HepG2 (cell line): Measurements from ENCODE around the gene MCFD2. TPM values are rescaled to one million over a fixed set of nuclear protein-coding genes. Genes with fewer than 3 reads are reported as not detected.

Experiments
- CSRNP2 ChIP-seq: sonication (generic); formaldehyde crosslinking; conservative IDR thresholded peaks from 2 replicates; pipeline ENCODE4 v1.8.0; 2022; ENCODE audit warnings: low read depth, missing genetic modification reagents
- FOXA1 ChIP-seq, 2 experiments: fragments of 450-650 bp in 1 of 2; sonication (generic) in 1 of 2; formaldehyde crosslinking in 1 of 2; IDR thresholded peaks; 2 replicates each; pipeline versions ENCODE4 v1.4.0 to v1.6.1; 2016 to 2020; ENCODE audit warnings: missing genetic modification reagents in 1 of 2
- FOXP4 ChIP-seq: sonication (generic); formaldehyde crosslinking; IDR thresholded peaks from 2 replicates; pipeline ENCODE4 v1.4.0; 2020; ENCODE audit warnings: missing genetic modification reagents
- HDAC2 ChIP-seq: sonication (generic); formaldehyde crosslinking; IDR thresholded peaks from 2 replicates; pipeline ENCODE4 v1.4.0; 2020; ENCODE audit warnings: missing genetic modification reagents
- HNRNPH1 ChIP-seq: fragments of 200-400 bp; formaldehyde crosslinking; optimal IDR thresholded peaks from 2 replicates; pipeline ENCODE3; 2017; ENCODE audit warnings: mild to moderate bottlenecking, low read depth, low read length
- MYPOP ChIP-seq: sonication (generic); formaldehyde crosslinking; IDR thresholded peaks from 2 replicates; pipeline ENCODE4 v1.8.1; 2023; ENCODE audit warnings: mild to moderate bottlenecking, moderate library complexity, missing genetic modification reagents
- PCBP2 ChIP-seq: fragments of 200-400 bp; formaldehyde crosslinking; optimal IDR thresholded peaks from 2 replicates; pipeline ENCODE3; 2018; ENCODE audit warnings: low read length, low read depth; ENCODE audit not compliant: poor library complexity, severe bottlenecking
- PITX1 ChIP-seq: sonication (generic); formaldehyde crosslinking; IDR thresholded peaks from 2 replicates; pipeline ENCODE4 v1.5.1; 2020; ENCODE audit warnings: mild to moderate bottlenecking, missing genetic modification reagents
- POGZ ChIP-seq: sonication (generic); formaldehyde crosslinking; IDR thresholded peaks from 2 replicates; pipeline ENCODE4 v1.4.0; 2020; ENCODE audit warnings: mild to moderate bottlenecking, missing genetic modification reagents
- POLR2G ChIP-seq: fragments of 200-400 bp; formaldehyde crosslinking; IDR thresholded peaks from 2 replicates; pipeline ENCODE4 v1.6.1; 2018; ENCODE audit warnings: mild to moderate bottlenecking, low read depth, low read length, moderate library complexity
- SMARCE1 ChIP-seq: fragments of 450-650 bp; IDR thresholded peaks from 2 replicates; pipeline ENCODE4 v1.6.1; 2017; ENCODE audit warnings: borderline replicate concordance
- SOX5 ChIP-seq: IDR thresholded peaks from 2 replicates; pipeline ENCODE4 v1.6.1; 2016; ENCODE audit warnings: borderline replicate concordance
- SP2 ChIP-seq: sonication (generic); formaldehyde crosslinking; IDR thresholded peaks from 2 replicates; pipeline ENCODE4 v1.5.1; 2020; ENCODE audit warnings: mild to moderate bottlenecking, missing genetic modification reagents
- TEAD3 ChIP-seq: optimal IDR thresholded peaks from 2 replicates; pipeline ENCODE3; 2016; ENCODE audit warnings: borderline replicate concordance
- THAP7 ChIP-seq: sonication (generic); formaldehyde crosslinking; IDR thresholded peaks from 2 replicates; pipeline ENCODE4 v1.8.1; 2023; ENCODE audit warnings: mild to moderate bottlenecking, missing genetic modification reagents
- TOE1 ChIP-seq: sonication (generic); formaldehyde crosslinking; IDR thresholded peaks from 2 replicates; pipeline ENCODE4 v1.4.0; 2020; ENCODE audit warnings: mild to moderate bottlenecking, missing genetic modification reagents
- XRCC5 ChIP-seq: fragments of 200-400 bp; formaldehyde crosslinking; optimal IDR thresholded peaks from 2 replicates; pipeline ENCODE3; 2017; ENCODE audit warnings: mild to moderate bottlenecking, low read length
- ZBTB42 ChIP-seq: sonication (generic); formaldehyde crosslinking; IDR thresholded peaks from 2 replicates; pipeline ENCODE4 v1.5.0; 2020; ENCODE audit warnings: mild to moderate bottlenecking, missing genetic modification reagents
- ZNF225 ChIP-seq: sonication (generic); formaldehyde crosslinking; IDR thresholded peaks from 2 replicates; pipeline ENCODE4 v1.4.0; 2020; ENCODE audit warnings: mild to moderate bottlenecking, missing genetic modification reagents
- ZNF569 ChIP-seq: sonication (generic); formaldehyde crosslinking; IDR thresholded peaks from 2 replicates; pipeline ENCODE4 v1.5.0; 2020; ENCODE audit warnings: mild to moderate bottlenecking, missing genetic modification reagents, moderate library complexity, borderline replicate concordance
- ZNF652 ChIP-seq: IDR thresholded peaks from 2 replicates; pipeline ENCODE4 v1.6.1; 2016; ENCODE audit warnings: low read depth, borderline replicate concordance
- ZNF672 ChIP-seq: sonication (generic); formaldehyde crosslinking; IDR thresholded peaks from 2 replicates; pipeline ENCODE4 v1.8.1; 2022; ENCODE audit warnings: missing genetic modification reagents
- ZNF747 ChIP-seq: sonication (generic); formaldehyde crosslinking; IDR thresholded peaks from 2 replicates; pipeline ENCODE4 v1.8.1; 2023; ENCODE audit warnings: missing genetic modification reagents, mild to moderate bottlenecking, borderline replicate concordance
- polyA plus RNA-seq, 8 experiments: library from polyadenylated mRNA; depleted of rRNA in 3 of 8; stranded (reverse) in 7 of 8; unstranded in 1 of 8; fragments of >200 nt; fragmentation: Illumina TruSeq in 4 of 8; extraction: Trizol in 4 of 8; gene quantifications; 2 replicates each; pipeline versions ENCODE4 v1.2.1 to v1.2.3, GENCODE V29; 2011 to 2016; ENCODE audit warnings: low read depth in 4 of 8, missing spikeins in 1 of 8, mixed read lengths in 1 of 8; ENCODE audit not compliant: insufficient read depth in 1 of 8
- total RNA-seq, 5 experiments: library from RNA; depleted of rRNA; stranded (reverse); fragments of >200 nt; fragmentation: Illumina TruSeq; extraction: Trizol; gene quantifications; 2 replicates each; pipeline ENCODE4 v1.2.3, GENCODE V29; 2016; ENCODE audit warnings: low read depth in 1 of 5

Gene MCFD2
- total and polyA plus RNA-seq, 2 of the 13 experiments (the other 11 are each of a cell fraction or from before 2014, with no cell fraction given) = 183 to 232 TPM

GRCh38 chr2:46915811-46916630 lies 415 bp upstream of the MCFD2 start (continued):
- TF ChIP-seq CSRNP2 (CRISPR knock-in tag) = no peak
- peak; percentile 96 for TF ChIP-seq TOE1 (CRISPR knock-in tag)
- peak; percentile 10; the same call in 1 of the 2 replicates for TF ChIP-seq ZNF652
- peak; percentile 69 for TF ChIP-seq TEAD3 (CRISPR knock-in tag)
- TF ChIP-seq SMARCE1 = no peak
- no peak for TF ChIP-seq ZNF569 (CRISPR knock-in tag)
- no peak for TF ChIP-seq HNRNPH1
- peak; percentile 67; the same call in 1 of the 2 replicates for TF ChIP-seq SOX5 (CRISPR knock-in tag)
- TF ChIP-seq POGZ (CRISPR knock-in tag) = peak; percentile 79
- peak; percentile 94 for TF ChIP-seq MYPOP
- peak; percentile 75 for TF ChIP-seq FOXP4
- no peak for TF ChIP-seq FOXA1 (IDR thresholded peaks at IDR 0.05)
- no peak for TF ChIP-seq FOXA1 (CRISPR knock-in tag; IDR thresholded peaks at IDR 0.05)
- peak; percentile 38; the same call in 1 of the 2 replicates for TF ChIP-seq THAP7 (CRISPR knock-in tag)
- TF ChIP-seq ZNF672 (CRISPR knock-in tag) = no peak
- TF ChIP-seq POLR2G = peak; percentile 88
- TF ChIP-seq ZBTB42 (CRISPR knock-in tag) = peak; percentile 54; the same call in 1 of the 2 replicates
- TF ChIP-seq ZNF747 (CRISPR knock-in tag) = peak; percentile 78
- no peak for TF ChIP-seq PCBP2
- no peak; the same call in none of the 2 replicates for TF ChIP-seq PITX1 (CRISPR knock-in tag)
- peak; percentile 19 for TF ChIP-seq XRCC5
- TF ChIP-seq ZNF225 (CRISPR knock-in tag) = peak; percentile 86; the same call in 1 of the 2 replicates
- TF ChIP-seq HDAC2 = peak; percentile 91
- TF ChIP-seq SP2 (CRISPR knock-in tag) = no peak; the same call in none of the 2 replicates
